ENCODE measurements around the gene RB1.
"Not testable (repeated sequence)": the region's sequence is repeated elsewhere in the genome, so short reads cannot be mapped to it uniquely, and the experiment has no call there.

The RB1 gene

DNA sequence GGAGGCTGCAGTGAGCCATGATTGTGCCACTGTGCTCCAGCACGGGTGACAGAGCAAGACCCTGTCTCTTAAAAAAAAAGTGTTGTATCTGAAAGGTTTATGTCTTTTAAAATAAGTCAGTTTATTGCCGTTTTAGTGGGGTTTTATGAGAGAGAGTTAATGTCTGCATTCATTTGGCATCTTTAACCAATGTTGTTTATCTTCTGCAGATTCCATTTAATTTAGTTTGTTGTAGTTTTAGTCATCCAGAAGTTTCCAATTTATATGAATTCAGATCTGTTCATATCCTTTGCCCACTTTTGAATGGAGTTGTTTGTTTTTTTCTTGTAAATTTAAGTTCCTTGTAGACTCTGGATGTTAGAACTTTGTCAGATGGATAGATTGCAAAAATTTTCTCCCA is 146.1 kb downstream of the RB1 start:
- no peak for DNase-seq (ENCODE audit: low spot score)

DNA sequence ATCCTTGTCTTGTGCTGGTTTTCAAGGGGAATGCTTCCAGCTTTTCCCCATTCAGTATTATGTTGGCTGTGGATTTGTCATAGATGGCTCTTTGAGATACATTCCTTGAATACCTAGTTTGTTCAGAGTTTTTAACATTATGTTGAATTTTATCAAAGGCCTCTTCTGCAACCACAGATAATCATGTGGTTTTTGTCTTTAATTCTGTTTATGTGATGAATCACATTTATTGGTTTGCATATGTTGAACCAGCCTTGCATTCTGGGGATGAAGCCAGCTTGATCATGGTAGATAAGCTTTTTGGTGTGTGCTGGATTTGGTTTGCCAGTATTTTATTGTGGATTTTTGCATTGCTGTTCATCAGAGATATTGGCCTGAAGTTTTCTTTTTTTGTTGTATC is 147.6 kb downstream of the RB1 start:
- not testable (repeated sequence) for DNase-seq (ENCODE audit: low spot score)

DNA sequence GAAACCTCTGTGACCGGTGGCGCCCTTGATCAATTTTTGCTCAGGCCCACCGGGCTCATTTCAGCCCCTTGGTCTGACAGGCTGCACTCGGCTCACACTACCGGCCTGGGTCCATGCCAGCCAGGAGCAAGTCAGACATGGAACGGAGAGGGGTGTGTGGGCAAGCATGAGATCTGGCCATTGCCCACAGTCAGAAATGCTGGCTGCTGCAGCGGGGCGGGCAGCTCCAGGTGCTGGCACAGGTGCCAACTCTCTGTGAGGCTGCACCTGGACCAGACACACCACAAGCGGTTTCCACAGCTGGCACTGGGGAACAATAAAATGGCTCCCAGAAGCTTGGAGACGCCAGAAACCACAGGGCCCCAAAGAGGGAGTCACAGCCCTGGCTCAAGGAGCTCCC is 153.0 kb downstream of the RB1 start:
- DNase-seq (ENCODE audit: low spot score), result no peak

DNA sequence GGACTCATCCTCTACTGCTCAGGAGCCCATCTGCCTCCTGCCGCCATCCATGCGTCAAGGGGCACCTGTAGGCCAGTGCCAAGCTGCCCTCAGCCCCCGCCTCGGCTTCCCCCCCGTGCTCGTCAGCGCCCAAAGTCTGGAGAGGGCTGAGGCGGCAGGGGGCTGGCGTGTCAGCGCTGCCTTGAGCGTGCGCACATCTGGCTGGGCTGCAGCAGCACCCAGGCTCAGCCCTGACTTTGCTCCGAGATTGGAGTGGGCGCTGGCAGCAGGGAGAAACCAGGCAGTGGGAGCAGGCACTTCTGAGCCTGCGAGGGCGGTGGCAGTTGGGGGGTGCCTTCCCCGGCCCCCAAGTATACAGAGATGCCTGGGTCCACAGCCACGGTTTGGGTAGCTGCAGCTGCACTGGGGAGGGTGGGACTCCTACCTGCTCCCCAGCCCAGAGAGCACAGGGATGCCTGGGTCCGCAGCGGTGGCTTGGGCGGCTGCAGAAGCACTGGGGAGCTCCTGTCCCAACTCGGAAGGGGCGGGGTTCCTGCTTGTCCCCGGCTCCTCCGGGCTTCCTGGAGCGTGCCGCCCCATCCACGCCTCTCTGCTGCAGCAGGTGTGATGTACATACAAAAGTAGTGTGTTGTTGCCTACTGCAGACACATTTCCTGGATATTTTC is 154.2 kb downstream of the RB1 start:
- no peak for DNase-seq (ENCODE audit: low spot score)

DNA sequence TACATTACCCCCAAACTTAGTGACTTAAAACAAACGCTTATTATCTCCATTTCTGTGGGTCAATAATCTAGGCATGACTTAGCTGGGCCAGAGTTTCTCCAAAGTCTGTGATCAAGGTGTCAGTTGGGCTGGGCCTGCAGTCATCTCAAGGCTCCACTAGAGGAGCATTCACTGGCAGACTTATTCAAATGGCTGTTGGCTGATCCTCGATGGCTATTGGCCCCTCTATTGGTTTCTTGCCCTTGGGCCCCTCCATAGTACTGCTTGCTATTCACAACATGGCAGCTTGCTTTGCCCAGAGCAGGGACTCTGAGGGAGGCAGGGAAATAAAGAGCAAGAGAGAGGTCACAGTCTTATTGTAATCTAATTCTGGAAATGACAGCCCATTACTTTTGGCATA is 171.7 kb downstream of the RB1 start:
- DNase-seq (ENCODE audit: low spot score), result no peak

DNA sequence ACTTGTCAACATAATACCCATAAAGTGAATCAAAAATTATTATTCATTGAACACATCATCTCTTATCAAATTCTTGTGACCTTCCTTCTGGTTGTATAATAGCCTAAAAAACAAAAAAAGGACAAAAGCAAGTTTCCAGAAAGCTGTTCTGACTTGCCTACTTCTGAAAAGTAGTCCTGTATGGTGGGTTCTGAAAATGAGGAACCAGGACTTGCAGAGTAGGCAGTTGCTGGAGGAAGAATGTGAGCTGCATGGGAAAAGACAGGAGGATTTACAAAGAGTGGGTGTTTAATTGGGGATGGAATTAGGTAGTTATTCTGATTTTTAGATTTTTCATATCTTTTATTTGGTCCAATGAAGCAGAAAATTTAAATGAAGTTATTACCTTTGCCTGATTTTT is 172.7 kb downstream of the RB1 start:
- DNase-seq (ENCODE audit: low spot score), result no peak

DNA sequence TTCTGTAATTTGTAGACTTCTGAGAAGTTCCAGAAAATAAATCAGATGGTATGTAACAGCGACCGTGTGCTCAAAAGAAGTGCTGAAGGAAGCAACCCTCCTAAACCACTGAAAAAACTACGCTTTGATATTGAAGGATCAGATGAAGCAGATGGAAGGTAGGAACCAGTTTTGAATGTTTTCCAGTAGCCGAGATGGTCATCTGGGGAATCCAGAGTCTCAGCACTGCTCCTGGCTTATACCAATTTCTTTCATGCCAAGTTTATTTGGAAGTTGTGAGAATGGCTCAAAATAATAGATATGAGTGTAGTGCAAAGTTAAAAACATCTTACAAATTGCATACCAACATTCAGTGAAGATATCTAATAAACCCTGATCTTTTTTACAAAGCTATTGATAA is 173.1 kb downstream of the RB1 start:
- DNase-seq (ENCODE audit: low spot score), result no peak

DNA sequence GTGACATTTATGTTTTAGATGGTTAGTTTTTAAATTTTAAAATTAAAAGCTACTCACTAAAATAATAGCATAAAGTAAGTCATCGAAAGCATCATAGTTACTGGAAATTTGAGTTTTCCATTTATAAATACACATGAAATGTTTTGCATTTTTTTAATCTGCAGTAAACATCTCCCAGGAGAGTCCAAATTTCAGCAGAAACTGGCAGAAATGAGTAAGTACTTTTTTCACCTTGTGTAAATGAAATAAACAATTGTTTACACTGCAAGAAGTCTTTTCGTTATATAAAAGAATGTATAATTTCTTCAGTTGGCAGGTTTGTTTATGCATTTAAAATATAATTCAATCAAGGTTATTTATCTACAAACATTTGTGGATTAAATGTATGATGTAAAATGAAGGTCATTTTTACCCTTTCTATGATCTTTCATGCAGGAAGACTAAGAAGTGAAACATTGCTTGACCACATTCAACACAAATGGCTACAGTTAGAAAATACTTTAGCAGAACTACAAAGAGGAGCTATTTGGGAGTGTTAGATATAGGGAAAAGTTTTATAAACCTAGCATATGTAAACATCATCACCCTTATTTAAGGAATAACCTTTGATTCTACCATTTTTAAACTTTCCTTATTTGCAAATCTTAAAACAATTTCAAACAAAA is 173.8 kb downstream of the RB1 start:
- no peak for DNase-seq (ENCODE audit: low spot score)

DNA sequence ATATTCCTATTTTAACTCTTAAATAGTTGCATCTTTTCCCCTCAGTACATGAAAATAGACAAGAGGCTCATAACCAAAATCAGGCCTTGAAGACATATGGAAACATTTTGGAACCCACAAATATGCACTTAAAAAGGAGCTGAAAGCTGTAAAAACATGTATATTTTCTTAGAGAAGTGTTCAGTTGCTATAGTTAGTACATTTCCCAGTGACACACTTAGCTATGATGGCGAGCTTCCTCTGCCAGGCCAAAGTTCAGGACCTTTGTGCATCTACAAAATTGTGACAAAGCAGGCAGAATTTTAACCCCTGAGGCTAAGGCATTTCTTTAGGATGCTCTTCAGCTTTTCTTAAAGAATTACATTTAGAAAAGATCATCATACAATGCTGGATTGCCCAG is 174.8 kb downstream of the RB1 start:
- DNase-seq (ENCODE audit: low spot score), result no peak

DNA sequence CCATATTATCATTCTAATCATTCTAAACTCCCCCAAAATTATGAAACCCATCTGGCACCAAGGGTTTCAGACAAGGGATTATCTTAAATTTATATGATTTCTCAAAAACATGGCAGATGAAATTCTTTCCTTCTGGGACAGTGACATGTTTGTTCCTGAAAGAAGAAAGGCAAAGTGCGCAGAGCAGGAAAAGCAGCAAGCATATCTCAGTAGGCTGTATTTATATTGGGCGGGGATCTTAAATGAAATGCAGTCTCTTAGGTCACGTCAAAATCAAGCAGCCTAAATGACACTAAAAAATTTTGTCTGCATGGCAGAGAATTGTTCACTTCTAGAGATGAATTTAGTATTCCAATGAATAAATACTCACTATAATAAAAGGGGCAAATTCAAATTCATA is 180.0 kb downstream of the RB1 start:
- DNase-seq (ENCODE audit: low spot score), result no peak

DNA sequence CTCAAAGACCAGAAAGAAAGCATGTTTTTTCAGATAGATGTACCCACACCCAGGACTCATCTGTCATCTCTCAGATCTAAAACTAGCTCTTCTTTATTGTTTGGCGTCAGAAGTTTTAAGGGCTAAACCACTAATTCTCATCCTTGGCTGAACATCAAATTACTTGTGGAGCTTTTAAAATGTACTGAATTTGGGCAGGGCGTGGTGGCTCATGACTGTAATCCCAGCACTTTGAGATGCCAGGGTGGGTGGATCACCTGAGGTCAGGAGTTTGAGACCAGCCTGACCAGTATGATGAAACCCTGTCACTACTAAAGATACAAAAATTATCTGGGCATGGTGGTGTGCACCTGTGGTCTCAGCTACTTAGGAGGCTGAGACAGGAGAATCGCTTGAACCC is 181.9 kb downstream of the RB1 start:
- no peak for DNase-seq (ENCODE audit: low spot score)

DNA sequence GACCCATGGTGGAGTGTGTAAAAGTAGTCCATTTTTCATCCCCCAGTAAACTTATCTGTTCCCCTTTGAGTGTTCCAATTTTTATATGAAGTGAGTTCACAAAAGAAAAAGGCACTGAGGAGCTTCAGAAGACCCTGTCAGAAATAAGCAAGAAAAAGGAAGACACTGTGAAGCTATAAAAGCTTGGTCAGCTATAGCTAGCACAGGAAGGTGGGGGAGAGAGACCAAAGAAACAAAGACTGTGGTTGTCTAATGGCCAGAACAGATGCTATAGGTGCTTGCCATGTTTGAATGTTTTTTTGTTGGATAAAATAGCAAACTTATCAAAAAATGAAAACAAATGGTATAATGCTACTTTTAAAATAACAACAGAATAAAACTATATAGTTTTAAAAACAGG is 182.8 kb downstream of the RB1 start:
- no peak for DNase-seq (ENCODE audit: low spot score)

DNA sequence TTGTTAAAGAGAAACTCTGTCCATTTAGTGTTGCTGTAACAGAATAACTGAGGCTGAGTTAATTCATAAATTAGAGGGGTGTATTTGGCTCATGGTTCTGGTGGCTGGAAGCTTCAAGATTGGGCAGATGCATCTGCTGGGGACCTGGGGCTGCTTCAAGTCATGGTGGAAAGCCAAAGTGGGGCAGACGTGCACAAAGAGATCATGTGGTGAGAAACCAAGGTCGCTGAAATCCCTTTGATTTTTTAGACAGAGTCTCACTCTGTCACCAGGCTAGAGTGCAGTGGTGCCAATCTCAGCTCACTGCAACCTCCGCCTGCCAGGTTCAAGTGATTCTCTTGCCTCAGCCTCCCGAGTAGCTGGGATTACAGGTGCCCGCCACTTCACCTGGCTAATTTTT is 183.3 kb downstream of the RB1 start:
- no peak for DNase-seq (ENCODE audit: low spot score)

DNA sequence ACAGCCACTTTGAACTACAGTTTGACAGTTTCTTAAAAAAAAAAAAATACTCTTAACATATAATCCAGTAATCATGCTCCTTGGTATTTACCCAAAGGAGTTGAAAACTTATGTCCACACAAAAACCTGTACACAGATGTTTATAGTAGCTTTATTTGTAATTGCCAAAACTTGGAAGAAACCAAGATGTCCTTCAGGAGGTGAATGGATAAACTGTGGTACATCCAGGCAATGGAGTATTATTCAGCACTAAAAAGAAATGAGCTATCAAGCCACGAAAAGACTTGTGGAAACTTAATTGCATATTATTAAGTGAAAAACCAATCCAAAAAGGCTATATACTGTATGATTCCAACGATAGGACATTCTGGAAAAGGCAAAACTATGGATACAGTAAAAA is 184.4 kb downstream of the RB1 start:
- DNase-seq (ENCODE audit: low spot score), result no peak

DNA sequence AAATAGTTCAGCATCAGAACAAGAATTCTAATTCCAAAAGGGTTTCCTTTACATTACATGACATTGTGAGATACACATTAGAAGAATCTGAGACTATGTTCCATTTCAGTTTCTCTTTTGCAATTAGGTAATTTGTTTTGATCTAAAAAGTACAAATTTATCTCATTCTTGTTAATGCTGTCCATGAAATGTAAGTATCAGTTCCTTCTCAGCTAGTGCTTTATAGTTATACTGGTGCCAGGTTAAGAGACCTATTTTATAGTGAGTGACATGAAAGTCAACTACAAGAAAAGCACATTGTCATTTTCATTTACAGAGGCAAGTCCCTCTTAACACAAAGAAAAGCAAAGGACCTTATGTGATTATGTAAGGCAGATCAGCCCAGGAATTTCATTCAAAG is 185.4 kb downstream of the RB1 start:
- no peak for DNase-seq (ENCODE audit: low spot score)

DNA sequence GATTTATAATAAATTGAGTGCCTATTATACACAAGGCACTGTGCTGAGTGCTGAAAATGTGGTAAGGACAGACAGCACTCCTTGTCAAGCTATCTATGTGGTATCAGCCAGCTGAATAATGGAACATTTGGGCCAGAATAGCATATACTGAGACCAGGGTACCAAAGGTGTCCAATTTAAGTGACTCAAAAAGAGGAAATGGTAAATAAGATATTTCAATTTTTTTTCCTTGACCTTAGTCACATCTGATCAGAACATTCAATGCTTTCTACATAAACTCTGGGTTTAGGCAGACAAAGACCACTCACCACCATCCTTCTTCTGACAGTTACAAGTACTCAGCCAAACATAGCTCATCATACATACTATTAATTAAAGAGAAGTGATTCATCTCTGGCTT is 186.1 kb downstream of the RB1 start:
- DNase-seq (ENCODE audit: low spot score), result no peak

DNA sequence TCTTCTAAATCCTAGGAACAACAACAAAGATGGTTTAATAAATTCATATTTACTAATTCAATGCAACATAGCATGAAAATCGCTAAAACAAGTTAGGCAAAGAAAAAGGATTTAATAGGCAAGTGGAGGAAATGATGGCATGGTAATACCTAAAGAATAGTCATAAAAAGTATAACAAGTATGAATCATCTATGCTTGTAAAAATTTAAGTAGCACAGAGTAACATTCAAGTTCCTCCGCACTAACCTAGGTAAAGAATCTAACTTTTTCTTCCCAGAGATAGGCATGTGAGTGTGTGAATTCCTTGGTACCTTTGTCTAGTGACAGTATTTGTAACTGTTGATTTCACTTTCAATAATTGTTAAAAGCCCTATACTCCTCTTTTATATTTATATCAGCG is 186.7 kb downstream of the RB1 start:
- DNase-seq (ENCODE audit: low spot score), result no peak

DNA sequence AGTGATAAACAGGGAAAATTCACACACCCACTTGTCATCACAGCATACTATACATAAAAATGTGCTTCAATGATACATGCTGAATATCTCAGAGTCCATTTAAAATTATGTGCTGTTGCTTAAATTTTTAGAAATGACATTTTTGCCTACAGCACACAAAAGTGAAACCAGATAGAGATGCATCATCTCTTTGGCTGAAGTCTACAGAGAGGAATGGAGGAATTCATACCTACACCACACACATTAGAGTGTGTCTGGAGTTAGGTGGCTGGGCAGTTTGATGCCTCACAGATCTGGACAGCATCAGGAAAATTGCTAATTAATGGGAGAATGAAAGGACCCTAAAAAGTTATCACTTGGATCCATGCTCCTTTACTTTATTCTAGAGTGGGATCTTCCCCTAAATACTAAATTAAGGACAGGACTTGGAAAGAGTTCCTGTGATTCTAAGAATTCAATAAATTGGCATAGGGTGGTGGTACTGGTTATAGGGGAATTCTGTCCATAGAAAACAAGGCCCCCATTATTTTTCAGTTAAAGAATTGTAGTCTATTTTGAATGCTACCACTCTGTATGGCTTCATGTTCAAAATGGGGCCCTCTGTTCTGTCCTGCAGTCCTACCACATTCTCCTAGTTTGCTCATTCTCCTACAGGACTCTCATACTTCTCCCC is 188.0 kb downstream of the RB1 start:
- DNase-seq (ENCODE audit: low spot score), result no peak

DNA sequence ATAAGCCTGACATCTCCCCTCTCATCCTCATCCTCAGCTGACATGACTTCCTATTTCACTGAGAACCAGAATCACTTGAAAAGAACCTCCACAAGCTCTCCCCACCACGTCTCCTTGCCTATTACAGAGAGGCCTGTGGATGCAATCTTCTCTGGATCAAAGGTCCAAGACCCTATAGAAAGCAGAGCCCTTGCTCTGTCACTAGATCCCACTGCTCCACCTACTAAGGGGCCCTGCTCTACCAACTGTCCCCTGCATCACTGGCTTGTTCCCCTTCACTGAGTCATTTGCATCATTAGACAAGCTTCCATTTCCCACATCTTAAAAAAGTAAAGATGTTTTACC is 188.5 kb downstream of the RB1 start:
- peak; percentile 8 for DNase-seq (ENCODE audit: low spot score)

DNA sequence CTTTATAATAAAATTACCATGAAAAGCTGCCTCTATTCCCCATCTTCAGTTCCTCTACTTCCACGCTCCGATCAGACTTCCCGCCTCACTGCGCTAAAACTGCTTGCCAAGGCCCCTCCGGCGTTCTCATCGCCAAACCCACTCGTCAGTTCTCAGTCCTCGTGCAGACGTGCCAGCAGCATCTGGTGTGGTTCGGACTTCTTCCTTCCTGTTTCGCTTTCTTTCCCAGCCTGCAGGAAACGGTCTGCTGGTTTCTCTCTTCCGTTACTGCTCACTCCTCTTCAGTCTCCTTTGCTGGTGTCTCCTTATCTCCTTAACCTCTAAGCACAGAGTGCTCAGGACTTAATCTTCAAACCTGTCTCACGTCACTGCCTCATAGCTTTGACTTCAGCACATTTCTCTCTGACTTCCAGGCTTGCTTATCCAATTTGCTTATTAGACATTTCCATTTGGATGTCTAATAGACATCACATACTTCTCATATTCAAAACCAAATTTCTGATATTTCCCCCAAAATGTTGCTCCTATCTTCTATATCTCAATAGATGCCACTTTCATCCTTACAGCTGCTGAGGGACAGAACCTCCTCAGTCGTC is 189.0 kb downstream of the RB1 start:
- peak; percentile 41 for DNase-seq (ENCODE audit: low spot score)

DNA sequence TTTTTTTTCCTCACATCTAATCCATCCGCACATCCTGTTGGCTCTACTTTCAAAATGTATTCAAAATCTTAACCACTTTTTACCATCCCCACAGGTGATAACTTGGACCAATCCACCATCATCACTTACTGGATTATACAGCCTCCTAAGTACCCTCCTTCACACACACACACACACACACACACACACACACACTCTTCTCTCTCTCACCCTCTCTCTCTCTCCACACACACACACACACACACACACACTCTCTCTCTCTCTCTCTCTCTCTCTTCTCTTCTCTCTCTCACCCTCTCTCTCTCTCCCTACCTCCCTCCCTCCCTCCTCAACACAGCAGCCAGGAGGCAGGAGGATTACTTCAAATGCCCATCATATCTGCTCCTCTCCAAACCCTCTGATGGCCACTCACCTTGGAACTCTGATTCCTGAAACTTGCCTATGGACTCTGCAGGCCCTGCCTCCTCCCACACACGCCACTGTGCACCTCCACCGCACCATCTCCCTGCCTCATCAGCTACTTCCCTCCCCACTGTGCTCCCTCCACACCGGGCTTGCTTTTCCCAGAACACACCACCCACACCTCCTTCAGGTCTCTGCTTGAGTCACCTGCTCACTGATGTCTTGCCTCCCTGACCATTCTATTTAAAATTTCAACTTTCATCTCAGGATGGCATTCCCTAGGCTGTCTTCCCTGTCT is 189.7 kb downstream of the RB1 start:
- DNase-seq (ENCODE audit: low spot score), result no peak

DNA sequence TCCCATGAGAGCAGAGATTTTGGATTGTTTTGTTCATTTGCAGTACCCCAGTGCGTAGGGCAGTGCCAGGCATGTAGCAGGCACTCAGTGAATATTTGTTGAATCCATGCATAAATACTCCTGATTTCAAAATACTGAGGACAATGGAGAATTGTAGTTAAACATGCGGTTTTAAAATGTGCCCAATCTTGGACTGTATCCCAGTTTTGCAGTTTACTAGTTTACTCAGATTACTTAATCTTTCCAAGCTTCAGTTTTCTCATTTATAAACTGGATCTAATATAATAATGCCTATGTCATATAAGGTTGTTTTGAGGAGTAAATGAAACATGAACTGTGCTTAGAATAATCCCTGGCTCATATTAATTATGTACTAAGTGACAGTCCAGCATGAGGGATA is 190.3 kb downstream of the RB1 start:
- no peak for DNase-seq (ENCODE audit: low spot score)

DNA sequence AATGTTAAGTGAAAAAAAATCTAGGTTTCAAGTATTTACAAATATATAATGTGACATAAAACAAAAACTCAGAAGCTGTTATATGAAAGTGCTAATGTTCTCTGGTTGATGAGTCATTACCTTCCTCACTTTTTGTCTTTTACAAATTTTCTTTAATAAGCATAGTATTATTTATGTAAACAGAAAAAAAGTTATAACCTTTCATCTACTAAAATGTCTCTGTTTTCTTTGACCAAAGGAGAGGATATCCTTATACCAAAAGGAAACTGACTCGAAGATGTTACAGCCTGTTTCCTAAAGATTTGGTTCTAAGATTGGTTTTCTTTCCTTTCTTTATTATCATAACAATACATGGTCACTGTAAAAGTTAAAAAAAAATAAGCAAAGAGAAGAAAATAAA is 191.3 kb downstream of the RB1 start:
- no peak for DNase-seq (ENCODE audit: low spot score)
